Neuronal stem cell (in vitro differentiated cells): ENCODE results near the gene ABCB1.

ENCODE experiments used
- DNase-seq: peaks from one replicate; pipeline ENCODE4 v3.0.0-alpha.2; 2013; ENCODE audit warnings: low spot score
- H2AFZ ChIP-seq: one replicate; pipeline ENCODE4 v1.6.1; 2013; ENCODE audit warnings: mild to moderate bottlenecking, low read length, inconsistent platforms
- H2AK5ac ChIP-seq: 2 replicates; pipeline ENCODE4 v1.6.1; 2013; ENCODE audit warnings: low read depth, mild to moderate bottlenecking, inconsistent platforms, low read length, moderate library complexity, mixed read lengths
- H2BK120ac ChIP-seq: 2 replicates; pipeline ENCODE4 v1.6.1; 2013; ENCODE audit warnings: low read depth, mild to moderate bottlenecking, inconsistent platforms, low read length, moderate library complexity, mixed read lengths
- H2BK12ac ChIP-seq: one replicate; pipeline ENCODE4 v1.6.1; 2013; ENCODE audit warnings: low read length, inconsistent platforms
- H2BK15ac ChIP-seq: 2 replicates; pipeline ENCODE4 v1.6.1; 2013; ENCODE audit warnings: mild to moderate bottlenecking, low read length, inconsistent platforms, mixed read lengths
- H2BK5ac ChIP-seq: one replicate; pipeline ENCODE4 v1.6.1; 2013; ENCODE audit warnings: inconsistent platforms, mild to moderate bottlenecking, low read length, moderate library complexity
- H3K14ac ChIP-seq: one replicate; pipeline ENCODE4 v1.6.1; 2013; ENCODE audit warnings: low read length, inconsistent platforms
- H3K18ac ChIP-seq: 2 replicates; pipeline ENCODE4 v1.6.1; 2013; ENCODE audit warnings: low read length, inconsistent platforms
- H3K23ac ChIP-seq: 2 replicates; pipeline ENCODE4 v1.6.1; 2013; ENCODE audit warnings: low read depth, mild to moderate bottlenecking, mixed read lengths, low read length, inconsistent platforms; ENCODE audit not compliant: poor library complexity
- H3K27ac ChIP-seq: replicated peaks from 3 replicates; pipeline ENCODE4 v1.5.1; 2013; ENCODE audit warnings: low read length, inconsistent platforms
- H3K27me3 ChIP-seq, 3 experiments: 2 replicates each; pipeline ENCODE4 v1.6.1; 2013; ENCODE audit warnings: low read length in 3 of 3, mild to moderate bottlenecking in 2 of 3, inconsistent platforms in 1 of 3, low read depth in 1 of 3, mixed read lengths in 1 of 3, moderate library complexity in 1 of 3; ENCODE audit not compliant: control insufficient read depth in 3 of 3, insufficient read depth in 3 of 3
- H3K36me3 ChIP-seq, 2 donors: replicated peaks in 1 of 2; 2 replicates each; pipeline ENCODE4 v1.6.1; 2013; ENCODE audit warnings: low read length in 2 of 2; ENCODE audit not compliant: control insufficient read depth in 2 of 2, insufficient read depth in 2 of 2
- H3K4ac ChIP-seq: 2 replicates; pipeline ENCODE4 v1.6.1; 2013; ENCODE audit warnings: inconsistent platforms, mild to moderate bottlenecking, low read length, moderate library complexity
- H3K4me1 ChIP-seq, 2 donors: 1 replicate in 1 of 2; 2 replicates in 1 of 2; pipeline ENCODE4 v1.6.1; 2013; ENCODE audit warnings: low read length in 2 of 2, low read depth in 1 of 2; ENCODE audit not compliant: control insufficient read depth in 2 of 2, insufficient read depth in 1 of 2
- H3K4me2 ChIP-seq: one replicate; pipeline ENCODE4 v1.6.1; 2013; ENCODE audit warnings: mild to moderate bottlenecking, low read length, inconsistent platforms; ENCODE audit not compliant: insufficient read depth, poor library complexity, severe bottlenecking
- H3K4me3 ChIP-seq, 2 donors: 2 replicates each; pipeline ENCODE4 v1.5.1; 2013; ENCODE audit warnings: low read length in 2 of 2, mild to moderate bottlenecking in 2 of 2, inconsistent platforms in 1 of 2, moderate library complexity in 1 of 2
- H3K79me1 ChIP-seq: one replicate; pipeline ENCODE4 v1.6.1; 2013; ENCODE audit warnings: low read depth, mild to moderate bottlenecking, inconsistent platforms, low read length, moderate library complexity
- H3K9ac ChIP-seq: one replicate; pipeline ENCODE4 v1.6.1; 2013; ENCODE audit warnings: mild to moderate bottlenecking, low read depth, low read length, inconsistent platforms; ENCODE audit not compliant: poor library complexity
- H3K9me3 ChIP-seq, 2 donors: replicated peaks in 1 of 2; 2 replicates each; pipeline versions ENCODE3 to v1.6.1; 2013; ENCODE audit warnings: low read length in 2 of 2, mild to moderate bottlenecking in 2 of 2, inconsistent platforms in 1 of 2, low read depth in 1 of 2, mixed read lengths in 1 of 2, moderate library complexity in 1 of 2; ENCODE audit not compliant: control insufficient read depth in 2 of 2, insufficient read depth in 1 of 2
- H4K8ac ChIP-seq: one replicate; pipeline ENCODE4 v1.6.1; 2013; ENCODE audit warnings: low read depth, mild to moderate bottlenecking, inconsistent platforms, low read length, moderate library complexity
- H4K91ac ChIP-seq: one replicate; pipeline ENCODE4 v1.6.1; 2013; ENCODE audit warnings: low read length, low read depth, mild to moderate bottlenecking, inconsistent platforms; ENCODE audit not compliant: poor library complexity
- WGBS, 2 donors: extraction: QIAGEN DNeasy Blood & Tissue Kit; methylation state at CpG; one replicate each; pipeline ENCODE4 v1.1.7; 2013; ENCODE audit warnings: missing lambda C conversion rate in 2 of 2, mixed read lengths in 1 of 2; ENCODE audit not compliant: insufficient read length in 2 of 2, insufficient replicate concordance in 1 of 2; ENCODE audit errors: extremely low coverage in 2 of 2; 5-methylcytosine and 5-hydroxymethylcytosine counted together

Gene ABCB1

DNA sequence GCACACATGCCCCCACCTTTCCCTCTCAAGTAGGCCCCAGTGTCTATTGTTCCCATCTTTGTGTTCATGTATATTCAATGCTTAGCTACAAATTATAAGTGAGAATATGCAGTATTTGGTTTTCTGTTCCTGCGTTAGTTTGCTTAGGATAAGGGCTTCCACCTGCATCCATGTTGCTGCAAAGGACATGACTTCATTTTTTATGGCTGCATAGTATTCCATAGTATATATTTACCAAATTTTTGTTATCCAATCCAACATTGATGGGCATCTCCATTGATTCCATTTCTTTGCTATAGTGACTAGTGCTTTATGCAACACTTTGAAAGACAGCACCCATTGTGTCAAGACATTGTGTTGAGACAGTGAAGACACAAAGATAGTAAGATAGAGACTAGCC lies 106.2 kb downstream of the ABCB1 start:
- no peak overlapping the region for H2BK5ac ChIP-seq
- H3K4me2 ChIP-seq: no peak overlapping the region
- H3K9ac ChIP-seq: no peak overlapping the region
- no peaks in the 10 kb centered on the region for H3K36me3 ChIP-seq
- no peak overlapping the region for H4K8ac ChIP-seq
- H2BK120ac ChIP-seq: no peak overlapping the region
- H3K4me1 ChIP-seq: no peaks in the 10 kb centered on the region
- H2AFZ ChIP-seq: no peak overlapping the region
- H3K27me3 ChIP-seq: no peaks in the 10 kb centered on the region
- H3K27ac ChIP-seq: no peak overlapping the region
- H4K91ac ChIP-seq: no peak overlapping the region
- no peak overlapping the region for H2AK5ac ChIP-seq
- no CpG with 5 or more reads among the region's 1 CpG for WGBS, 2 donors
- no peak overlapping the region for H3K18ac ChIP-seq
- no peak overlapping the region for H2BK15ac ChIP-seq
- H3K4me3 ChIP-seq: no peak overlapping the region
- H2BK12ac ChIP-seq: no peak overlapping the region
- H3K4ac ChIP-seq: no peak overlapping the region
- no peak overlapping the region for H3K14ac ChIP-seq
- no peak overlapping the region for H3K23ac ChIP-seq
- H3K79me1 ChIP-seq: no peaks in the 10 kb centered on the region
- H3K9me3 ChIP-seq: peaks cover 0 to 3% of the 10 kb centered on the region in 2 donors
- DNase-seq: no peak

DNA sequence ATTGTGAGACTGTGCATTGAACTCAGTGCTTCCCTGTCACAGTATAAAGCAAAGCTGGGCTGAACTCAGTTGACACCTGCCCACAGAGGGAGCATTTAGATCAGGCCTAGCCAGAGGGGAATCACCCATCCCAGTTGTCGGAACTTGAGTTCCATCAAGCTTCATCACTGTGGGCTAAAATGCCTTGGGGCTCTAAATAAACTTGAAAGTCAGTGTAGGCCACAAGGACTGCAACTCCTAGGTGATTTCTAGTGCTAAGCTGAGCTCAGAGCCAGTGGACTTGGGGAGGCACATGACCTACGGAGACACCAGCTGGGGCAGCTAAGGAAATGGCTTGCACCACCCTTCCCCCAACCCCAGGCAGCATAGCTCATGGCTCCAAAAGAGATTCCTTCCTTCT lies 117.6 kb downstream of the ABCB1 start:
- Histone ChIP-seq H4K8ac (no peak overlapping the region), H3K4me1 (peaks cover 0 to 20% of the 10 kb centered on the region in 2 donors)
- WGBS, 2 donors: no CpG with 5 or more reads among the region's 2 CpGs

DNA sequence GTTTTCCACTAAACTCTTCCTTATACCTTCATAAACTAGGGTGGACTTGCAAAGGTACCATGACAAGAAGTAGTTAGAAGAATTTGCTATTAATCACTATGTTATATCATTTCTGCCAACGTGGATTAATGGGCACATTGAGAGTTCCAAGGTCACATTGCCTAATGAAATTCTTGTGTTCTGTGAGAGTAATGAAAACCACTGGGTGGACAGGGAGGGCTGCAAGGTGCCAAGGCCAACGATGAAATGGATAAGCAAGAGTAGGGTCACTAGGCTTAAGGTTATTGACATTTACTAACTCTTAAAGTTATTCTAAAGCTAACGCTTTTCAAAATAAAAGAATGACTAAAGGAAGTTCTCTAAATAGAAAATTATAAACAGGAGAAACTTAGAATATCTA lies 118.6 kb downstream of the ABCB1 start:
- Histone ChIP-seq H3K4ac (no peak overlapping the region), H3K23ac (no peak overlapping the region), H2AK5ac (no peak overlapping the region), H3K4me3 (no peak overlapping the region), H3K4me1 (peaks cover 0 to 20% of the 10 kb centered on the region in 2 donors), H3K27ac (no peak overlapping the region), H3K36me3 (no peaks in the 10 kb centered on the region), H3K18ac (no peak overlapping the region), H3K14ac (no peak overlapping the region), H2BK12ac (no peak overlapping the region), H2BK120ac (no peak overlapping the region), H3K9ac (no peak overlapping the region), H2BK15ac (no peak overlapping the region), H3K79me1 (no peaks in the 10 kb centered on the region), H3K27me3 (no peaks in the 10 kb centered on the region), H3K4me2 (no peak overlapping the region), H3K9me3 (no peaks in the 10 kb centered on the region), H2BK5ac (no peak overlapping the region), H4K8ac (no peak overlapping the region), H4K91ac (no peak overlapping the region), H2AFZ (no peak overlapping the region)
- WGBS, 2 donors: no CpG with 5 or more reads among the region's 3 CpGs
- DNase-seq: no peak

More for the DNA sequence above, 117.6 kb downstream of the ABCB1 start:
- H3K23ac ChIP-seq: no peak overlapping the region
- no peak overlapping the region for H3K18ac ChIP-seq
- H2BK5ac ChIP-seq: no peak overlapping the region
- H3K4me3 ChIP-seq: no peak overlapping the region
- H3K9me3 ChIP-seq: no peaks in the 10 kb centered on the region
- DNase-seq: no peak
- H2BK15ac ChIP-seq: no peak overlapping the region
- H2BK12ac ChIP-seq: no peak overlapping the region
- H3K27ac ChIP-seq: no peak overlapping the region
- H3K79me1 ChIP-seq: no peaks in the 10 kb centered on the region
- H3K4me2 ChIP-seq: no peak overlapping the region
- no peak overlapping the region for H2AK5ac ChIP-seq
- H2BK120ac ChIP-seq: no peak overlapping the region
- H3K9ac ChIP-seq: no peak overlapping the region
- H4K91ac ChIP-seq: no peak overlapping the region
- H3K36me3 ChIP-seq: no peaks in the 10 kb centered on the region
- H2AFZ ChIP-seq: peak overlapping the region; percentile 26
- H3K27me3 ChIP-seq: no peaks in the 10 kb centered on the region
- H3K14ac ChIP-seq: no peak overlapping the region
- H3K4ac ChIP-seq: no peak overlapping the region

DNA sequence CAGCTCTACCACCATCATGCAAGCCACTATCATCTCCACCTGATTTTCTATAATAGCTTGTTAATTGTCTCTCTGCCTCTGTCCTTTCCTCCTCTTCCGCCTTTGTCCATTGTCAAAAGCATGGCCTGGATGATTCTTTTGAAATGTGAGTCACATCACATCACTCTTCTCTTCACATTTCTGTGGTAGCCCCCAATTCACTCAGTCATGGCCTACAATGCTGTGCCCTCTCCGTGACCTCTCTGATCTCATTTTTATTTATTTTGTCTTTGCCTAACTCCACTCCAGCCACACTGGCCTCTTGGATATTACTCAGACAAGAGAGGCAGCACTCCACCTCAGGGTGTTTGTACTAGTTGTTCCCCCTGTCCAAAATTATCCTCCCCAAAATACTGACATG lies 120.3 kb downstream of the ABCB1 start:
- no peak overlapping the region for H2BK5ac ChIP-seq
- peaks cover 0 to 6% of the 10 kb centered on the region in 2 donors for H3K9me3 ChIP-seq
- no peaks in the 10 kb centered on the region for H3K79me1 ChIP-seq
- no peaks in the 10 kb centered on the region for H3K36me3 ChIP-seq
- no peak overlapping the region for H2AK5ac ChIP-seq
- H3K27ac ChIP-seq: no peak overlapping the region
- H2BK12ac ChIP-seq: no peak overlapping the region
- H3K14ac ChIP-seq: no peak overlapping the region
- no CpG with 5 or more reads among the region's 2 CpGs for WGBS, 2 donors
- H2BK120ac ChIP-seq: no peak overlapping the region
- no peak overlapping the region for H3K4me3 ChIP-seq
- no peak overlapping the region for H2AFZ ChIP-seq
- H3K9ac ChIP-seq: no peak overlapping the region
- H4K8ac ChIP-seq: no peak overlapping the region
- H3K18ac ChIP-seq: no peak overlapping the region
- H3K4me2 ChIP-seq: no peak overlapping the region
- peaks cover 0 to 11% (median 0%) of the 10 kb centered on the region in 3 experiments for H3K27me3 ChIP-seq
- H3K4ac ChIP-seq: no peak overlapping the region
- peaks cover 0 to 20% of the 10 kb centered on the region in 2 donors for H3K4me1 ChIP-seq
- H4K91ac ChIP-seq: no peak overlapping the region
- no peak overlapping the region for H3K23ac ChIP-seq
- no peak for DNase-seq
- H2BK15ac ChIP-seq: no peak overlapping the region
